Transverse colon (tissue), 4 donors: Measurements from ENCODE around the gene RAB4B. TPM values are rescaled to one million over a fixed set of nuclear protein-coding genes. Genes with fewer than 3 reads are reported as not detected.

Experiments used
- DNase-seq: peaks from one replicate; pipeline ENCODE4 v3.0.0-alpha.2; 2019
- H3K27ac ChIP-seq, 4 donors: fragments of 200-600 bp; sonication (generic); 2 replicates each; pipeline ENCODE4 v1.5.1; 2016 to 2018; ENCODE audit warnings: inconsistent platforms in 4 of 4
- H3K27me3 ChIP-seq: fragments of 200-600 bp; sonication (generic); 2 replicates; pipeline ENCODE4 v1.5.1; 2017; ENCODE audit warnings: inconsistent platforms
- H3K36me3 ChIP-seq, 4 donors: fragments of 200-600 bp; sonication (generic); 2 replicates each; pipeline ENCODE4 v1.5.1; 2017 to 2019; ENCODE audit warnings: inconsistent platforms in 4 of 4
- H3K4me1 ChIP-seq, 4 donors: fragments of 200-600 bp; sonication (generic); 2 replicates each; pipeline ENCODE4 v1.5.1; 2017 to 2020; ENCODE audit warnings: inconsistent platforms in 4 of 4
- H3K4me3 ChIP-seq, 4 donors: fragments of 200-600 bp; sonication (generic); 1 replicate in 1 of 4; 2 replicates in 3 of 4; pipeline versions ENCODE4 v1.5.1 to v1.6.1; 2017 to 2019; ENCODE audit warnings: inconsistent platforms in 4 of 4
- H3K9me3 ChIP-seq, 2 donors: fragments of 200-600 bp; sonication (generic); 2 replicates each; pipeline ENCODE4 v1.5.1; 2017 to 2019; ENCODE audit warnings: inconsistent platforms in 2 of 2
- CTCF ChIP-seq, 5 experiments: fragments of 200-600 bp in 3 of 5; fragments of 450-650 bp in 2 of 5; sonication (generic) in 3 of 5; IDR thresholded peaks; 1 replicate in 2 of 5; 2 replicates in 3 of 5; pipeline ENCODE4 v1.5.1; 2016 to 2017; ENCODE audit warnings: antibody characterized with exemption in 5 of 5, inconsistent platforms in 3 of 5, mild to moderate bottlenecking in 2 of 5, moderate library complexity in 1 of 5
- POLR2A ChIP-seq: fragments of 450-650 bp; IDR thresholded peaks from one replicate; pipeline ENCODE4 v1.6.1; 2016; ENCODE audit warnings: antibody characterized with exemption, mild to moderate bottlenecking, moderate library complexity
- POLR2AphosphoS5 ChIP-seq, 3 donors: sonication (generic); formaldehyde crosslinking; IDR thresholded peaks; one replicate each; pipeline ENCODE4 v1.6.1; 2016; ENCODE audit warnings: antibody characterized with exemption in 3 of 3
- WGBS, 2 donors: methylation state at CpG; one replicate each; pipeline ENCODE4 v1.1.5; 2018; ENCODE audit warnings: low coverage in 1 of 2; 5-methylcytosine and 5-hydroxymethylcytosine counted together
- in situ Hi-C, 4 donors: fragments of 200-750 bp; cut with MboI; loops; one replicate each; pipeline versions ENCODE4 v1.15.0 to v1.15.1; 2017; ENCODE audit warnings: low sequenced_read_pairs in 3 of 4, low pct_ligation_motif_present in 1 of 4, low pct_unique_long_range_greater_than_20kb in 1 of 4
- intact Hi-C: fragments of 100-400 bp; cut with DNase I; formaldehyde crosslinking; loops from one replicate; pipeline ENCODE4 v1.15.1; 2023; ENCODE audit warnings: low total_unique reads
- total RNA-seq, 4 donors: library from RNA; depleted of rRNA; stranded (reverse); fragments of >200 nt; gene quantifications; one replicate each; pipeline ENCODE4 v1.1.0, GENCODE V29; 2016

RAB4B gene
- total RNA-seq, 4 donors from 2014 or later: 25.9 to 84.2 (median 68.1) TPM

DNA sequence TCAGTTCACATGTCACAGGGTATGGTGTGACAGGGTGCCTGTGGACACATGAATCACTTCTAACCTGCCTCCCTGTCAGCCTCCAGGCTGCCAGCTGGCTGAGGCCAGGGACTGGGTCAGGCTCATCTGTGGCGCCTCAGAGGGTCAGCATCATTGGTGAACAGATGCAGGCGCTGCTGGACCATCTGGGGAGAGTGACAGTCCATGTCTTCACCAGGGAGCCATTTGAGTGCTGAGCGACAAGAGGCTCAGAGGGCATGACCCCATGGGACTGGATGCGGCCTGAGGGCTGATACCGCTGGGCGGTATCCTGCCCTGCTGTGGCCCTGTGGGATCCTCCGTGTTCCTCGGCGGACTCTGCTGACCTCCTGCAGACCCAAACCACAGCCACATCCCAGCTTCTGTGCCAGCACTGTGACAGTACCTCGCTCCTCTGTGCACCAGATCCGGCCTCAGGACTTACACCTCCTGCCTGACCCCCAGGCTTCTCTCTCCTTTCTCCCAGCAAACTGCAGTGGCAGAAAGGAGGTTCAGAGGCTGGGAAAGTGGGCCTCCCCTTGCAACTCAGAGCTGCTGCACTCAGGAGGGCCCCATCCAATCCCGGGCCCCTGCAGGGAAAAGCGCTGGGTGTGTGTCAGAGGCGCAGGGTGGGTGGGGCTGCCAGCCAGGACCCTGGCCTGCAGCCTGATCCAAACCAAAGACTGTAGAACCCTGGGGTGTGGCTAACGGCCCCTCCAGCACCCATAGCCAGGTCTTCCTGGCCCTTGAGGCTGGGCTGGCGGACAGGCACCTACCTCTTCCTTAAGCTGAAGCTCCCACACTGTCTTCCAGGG is 38.0 kb upstream of the RAB4B start:
- TF ChIP-seq POLR2AphosphoS5 (IDR thresholded peaks at IDR 0.05) (peak in 1 of 3 donors; percentile 3), POLR2A (no peak)
- in situ Hi-C loops: no loop called here

GRCh38 chr19:40740747-40741146 is 37.3 kb upstream of the RAB4B start:
- Histone ChIP-seq H3K9me3 (no peaks in the 10 kb centered on the region), H3K4me1 (peaks cover 0 to 10% (median 2%) of the 10 kb centered on the region in 4 donors), H3K27ac (peak overlapping the region; percentile 24 to 52 (median 42)), H3K27me3 (no peaks in the 10 kb centered on the region), H3K36me3 (peaks cover 0 to 20% (median 5%) of the 10 kb centered on the region in 4 donors), H3K4me3 (no peak overlapping the region)
- TF ChIP-seq POLR2AphosphoS5 (IDR thresholded peaks at IDR 0.05) (peak in 1 of 3 donors; percentile 23), CTCF (IDR thresholded peaks at IDR 0.05) (no peak)
- no peak for DNase-seq
- intact Hi-C loops (loop anchor here (10.0 kb wide), 1 partner anchor 746 kb away; the partner anchor contains the start of gene ZNF546), in situ Hi-C loops (no loop called here)
- 59% methylated on average over 6 of the region's 6 CpGs; no CpG with 5 or more reads in 1 of the 2 donors for WGBS, 2 donors

More for the DNA sequence above, 38.0 kb upstream of the RAB4B start:
- Histone ChIP-seq H3K4me1 (peaks cover 0 to 16% (median 5%) of the 10 kb centered on the region in 4 donors), H3K27me3 (no peaks in the 10 kb centered on the region), H3K36me3 (peaks cover 0 to 26% (median 7%) of the 10 kb centered on the region in 4 donors), H3K4me3 (no peak overlapping the region), H3K9me3 (no peaks in the 10 kb centered on the region), H3K27ac (peak overlapping the region; percentile 24 to 52 (median 42))
- intact Hi-C loops: loop anchor here (10.0 kb wide), 1 partner anchor 745 kb away; the partner anchor contains the start of gene ZNF546
- DNase-seq: no peak
- 92% methylated on average over 15 of the region's 16 CpGs; no CpG with 5 or more reads in 1 of the 2 donors for WGBS, 2 donors

GRCh38 chr19:40741527-40742390 is 36.3 kb upstream of the RAB4B start:
- intact Hi-C loops: loop anchor here (10.0 kb wide), 1 partner anchor 747 kb away; the partner anchor contains the start of gene ZNF546
- 88 to 97% methylated on average over 3 to 10 of the region's 10 CpGs for WGBS, 2 donors
- no peak for DNase-seq
- no peaks in the 10 kb centered on the region for H3K9me3 ChIP-seq
- in situ Hi-C loops: no loop called here
- TF ChIP-seq CTCF (IDR thresholded peaks at IDR 0.05): no peak
- TF ChIP-seq POLR2AphosphoS5 (IDR thresholded peaks at IDR 0.05): peak in 1 of 3 donors; percentile 3
- no peaks in the 10 kb centered on the region for H3K27me3 ChIP-seq
- H3K4me1 ChIP-seq: peaks cover 0 to 2% (median 0%) of the 10 kb centered on the region in 4 donors
- H3K4me3 ChIP-seq: no peak overlapping the region
- H3K36me3 ChIP-seq: peaks cover 0 to 19% (median 1%) of the 10 kb centered on the region in 4 donors
- peak overlapping the region in 3 of 4 donors; percentile 24 to 44 (median 42) for H3K27ac ChIP-seq

DNA sequence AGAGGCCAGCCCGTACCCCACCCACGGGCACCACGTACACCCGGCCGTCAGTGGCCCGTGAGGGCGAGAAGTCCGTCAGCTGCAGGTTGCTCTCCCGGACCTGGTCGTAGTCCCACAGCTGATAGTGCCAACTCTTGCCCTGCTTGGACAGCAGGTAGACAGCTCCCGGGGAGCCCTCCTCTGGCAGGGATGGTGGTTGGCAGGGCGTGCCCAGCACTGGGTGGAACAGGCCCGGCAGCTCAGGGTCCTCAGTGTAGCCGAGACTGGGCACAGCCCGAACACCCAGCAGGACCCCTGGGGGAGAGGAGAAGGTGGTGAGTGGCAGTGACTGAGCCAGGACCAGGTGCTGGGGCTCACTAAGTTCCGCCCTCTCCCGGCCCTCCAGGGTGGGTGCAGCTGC is 35.6 kb upstream of the RAB4B start:
- no peak overlapping the region for H3K27ac ChIP-seq
- H3K36me3 ChIP-seq: peaks cover 0 to 11% (median 0%) of the 10 kb centered on the region in 4 donors
- no peaks in the 10 kb centered on the region for H3K9me3 ChIP-seq
- no peaks in the 10 kb centered on the region for H3K4me1 ChIP-seq
- peak in 1 of 3 donors; percentile 1 for TF ChIP-seq POLR2AphosphoS5 (IDR thresholded peaks at IDR 0.05)
- no peak for TF ChIP-seq CTCF (IDR thresholded peaks at IDR 0.05)
- in situ Hi-C loops: no loop called here
- intact Hi-C loops: loop anchor here (10.0 kb wide), 1 partner anchor 748 kb away; the partner anchor contains the start of gene ZNF546
- H3K27me3 ChIP-seq: no peaks in the 10 kb centered on the region
- no peak overlapping the region for H3K4me3 ChIP-seq
- no peak for DNase-seq
- WGBS, 2 donors: 92% methylated on average over 12 of the region's 17 CpGs; no CpG with 5 or more reads in 1 of the 2 donors
